Stimulated activated CD4-positive, alpha-beta T cell treated with anti-CD3 and anti-CD28 coated beads, Interleukin-4, amount 100 ng/mL, for 48 hours (primary cell): ENCODE data around the gene OSBP2.

Experiments used
- DNase-seq, 2 donors: peaks; one replicate each; pipeline ENCODE4 v3.0.0-alpha.2; 2020; ENCODE audit warnings: low read depth in 2 of 2

Gene OSBP2

GRCh38 chr22:30902496-30903357 lies 208.1 kb downstream of the OSBP2 start:
- DNase-seq = no peak

- no peak for DNase-seq
Measured at GRCh38 chr22:30903876-30904460, 209.3 kb downstream of the OSBP2 start.

DNA sequence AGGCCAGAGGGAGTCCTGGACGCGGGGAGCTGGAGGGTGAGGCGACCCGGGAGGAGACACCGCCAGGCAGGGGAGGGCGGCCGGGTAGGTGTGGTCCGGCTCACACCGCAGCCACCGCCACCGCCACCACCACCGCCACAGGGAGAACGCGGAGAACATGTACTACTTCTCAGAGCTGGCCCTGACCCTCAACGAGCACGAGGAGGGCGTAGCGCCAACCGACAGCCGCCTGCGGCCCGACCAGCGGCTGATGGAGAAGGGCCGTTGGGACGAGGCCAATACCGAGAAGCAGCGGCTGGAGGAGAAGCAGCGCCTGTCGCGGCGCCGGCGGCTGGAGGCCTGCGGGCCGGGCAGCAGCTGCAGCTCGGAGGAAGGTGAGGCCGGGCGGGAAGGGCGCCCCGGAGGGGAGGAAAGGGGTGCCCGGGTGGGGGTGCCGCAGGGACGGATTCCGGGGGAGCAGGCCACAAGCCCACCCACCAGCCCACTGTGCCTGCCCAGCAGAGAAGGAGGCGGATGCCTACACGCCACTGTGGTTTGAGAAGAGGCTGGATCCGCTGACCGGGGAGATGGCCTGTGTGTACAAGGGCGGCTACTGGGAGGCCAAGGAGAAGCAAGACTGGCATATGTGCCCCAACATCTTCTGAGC lies 211.1 kb downstream of the OSBP2 start:
- no peak for DNase-seq

DNA sequence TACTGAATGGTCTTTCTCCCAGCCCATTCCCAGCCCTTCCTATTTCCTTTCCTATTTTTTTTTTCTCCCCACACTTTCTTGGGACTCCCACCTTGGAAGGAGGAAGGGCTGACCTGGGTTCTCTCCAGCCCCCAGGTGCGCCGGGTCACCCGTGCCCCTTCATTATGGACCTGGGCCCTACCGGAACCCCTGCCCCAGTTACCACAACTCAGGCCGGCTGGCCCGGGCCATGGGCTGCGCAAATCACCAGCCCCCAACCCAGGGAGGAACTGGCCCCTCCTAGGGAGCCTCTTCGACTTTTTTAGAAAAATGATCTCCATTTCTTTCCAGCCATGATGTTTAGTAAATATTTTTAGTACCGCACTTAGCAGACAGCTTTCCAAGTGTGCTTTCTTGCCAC lies 211.7 kb downstream of the OSBP2 start:
- no peak for DNase-seq

DNA sequence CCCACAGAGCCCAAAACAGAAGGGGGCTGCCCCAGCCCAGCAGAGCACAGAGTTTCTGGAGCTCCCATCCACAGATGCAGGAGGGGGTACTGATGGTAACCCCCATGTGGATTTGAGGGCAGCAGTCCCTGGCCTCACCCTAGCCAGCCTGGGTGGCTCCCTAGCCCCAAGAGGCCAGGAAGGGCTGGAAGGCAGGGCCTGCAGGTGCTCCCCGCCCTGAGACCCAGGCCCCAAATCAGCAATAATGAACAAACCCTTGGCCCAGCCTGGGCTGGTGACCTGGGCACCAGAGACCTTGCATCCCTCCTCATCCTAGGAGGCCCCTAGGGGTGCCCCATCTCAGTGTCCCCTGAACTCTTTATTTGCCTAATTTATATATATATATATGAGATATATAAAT lies 212.3 kb downstream of the OSBP2 start:
- DNase-seq = no peak

GRCh38 chr22:30908051-30908461 lies 213.4 kb downstream of the OSBP2 start:
- no peak for DNase-seq

DNA sequence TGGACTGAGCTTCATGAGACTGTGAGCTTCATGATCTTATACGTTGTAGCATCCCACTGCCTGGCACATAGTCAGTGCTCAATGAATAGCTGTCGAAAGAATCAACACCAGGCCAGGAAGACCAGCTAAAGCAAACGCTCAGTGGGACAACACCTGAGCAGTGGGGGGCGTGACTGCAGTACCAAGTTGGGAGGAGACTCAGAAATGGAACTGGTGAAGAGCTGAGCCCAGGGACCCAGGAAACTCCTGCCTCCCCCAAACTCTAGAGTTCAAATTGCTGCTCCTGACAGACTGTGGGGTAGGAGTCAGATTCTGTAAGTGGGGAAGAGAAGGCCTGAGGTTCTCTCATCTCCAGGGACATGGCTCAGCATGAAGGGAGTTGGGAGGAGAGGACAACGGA lies 214.6 kb downstream of the OSBP2 start:
- no peak for DNase-seq

DNA sequence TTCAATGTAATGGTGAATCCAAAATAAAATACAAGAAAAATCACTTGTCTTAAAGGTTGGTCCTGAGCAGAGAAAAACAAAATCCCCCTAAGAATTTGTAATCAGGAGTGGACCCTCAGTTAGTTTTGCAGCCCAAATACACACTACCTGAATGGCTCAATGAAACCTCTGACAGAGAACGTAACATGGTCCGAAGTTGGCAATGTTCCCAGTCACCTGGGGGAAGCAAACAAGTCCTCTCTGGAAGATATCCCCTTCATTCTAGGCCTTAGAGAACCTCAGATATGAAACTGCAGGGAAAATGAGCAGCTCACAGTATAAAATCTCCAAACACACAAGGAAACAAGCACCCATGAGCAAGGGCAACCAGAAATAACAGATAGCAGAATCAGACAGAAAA lies 215.7 kb downstream of the OSBP2 start:
- no peak for DNase-seq

DNA sequence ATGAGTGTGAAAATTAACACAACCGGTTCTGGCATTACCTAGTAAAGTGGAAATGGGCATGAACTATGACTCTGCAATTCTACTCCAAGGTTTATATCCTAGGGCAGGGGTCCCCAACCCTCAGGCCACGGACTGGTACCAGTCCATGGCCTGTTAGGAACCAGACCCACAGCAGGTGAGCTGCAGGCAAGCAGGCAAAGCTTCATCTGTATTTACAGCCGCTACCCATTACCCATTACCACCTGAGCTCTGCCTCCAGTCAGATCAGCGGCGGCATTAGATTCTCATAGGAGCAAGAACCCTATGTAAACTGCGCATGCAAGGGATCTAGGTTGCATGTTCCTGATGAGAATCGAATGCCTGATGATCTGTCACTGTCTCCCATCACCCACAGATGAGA lies 224.1 kb downstream of the OSBP2 start:
- DNase-seq = no peak

DNA sequence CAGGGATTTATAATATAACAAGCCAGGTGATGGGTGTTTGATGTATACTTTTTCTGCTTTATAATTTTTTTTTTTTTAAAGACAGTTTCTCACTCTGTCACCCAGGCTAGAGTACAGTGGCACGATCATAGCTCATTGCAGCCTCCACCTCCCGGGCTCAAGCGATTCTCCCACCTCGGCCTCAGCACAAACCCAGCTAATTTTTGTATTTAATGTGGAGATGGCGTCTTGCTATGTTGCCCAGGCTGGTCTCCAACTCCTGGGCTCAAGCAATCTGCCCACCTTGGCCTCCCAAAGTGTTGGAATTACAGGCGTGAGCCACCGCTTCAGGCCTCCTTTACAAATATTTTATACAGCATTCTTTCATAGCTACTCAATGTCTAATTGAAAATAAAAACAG lies 225.3 kb downstream of the OSBP2 start:
- no peak for DNase-seq

DNA sequence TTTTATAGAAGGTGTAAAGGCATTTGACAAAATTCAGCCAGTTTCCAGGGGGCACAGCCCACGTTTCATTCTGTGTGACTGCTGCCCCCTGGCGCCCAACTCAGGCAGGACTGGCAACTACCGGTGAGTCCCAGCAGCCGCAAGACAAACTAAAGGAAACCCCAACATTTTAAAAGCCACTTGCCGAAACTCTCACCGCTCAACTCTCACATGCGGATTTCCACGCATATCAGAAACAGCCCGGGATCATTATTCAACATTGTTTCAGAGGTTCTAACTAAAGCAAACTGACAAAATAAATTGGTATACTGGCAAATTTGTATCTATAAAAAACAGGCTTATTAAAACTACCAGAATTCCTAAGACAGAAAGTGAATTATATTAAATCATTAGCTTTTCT lies 225.7 kb downstream of the OSBP2 start:
- DNase-seq = peak; percentile 76 to 86

GRCh38 chr22:30921108-30921507 lies 226.4 kb downstream of the OSBP2 start:
- DNase-seq = no peak

GRCh38 chr22:30922151-30922611 lies 227.5 kb downstream of the OSBP2 start:
- peak; percentile 59 to 74 for DNase-seq

DNA sequence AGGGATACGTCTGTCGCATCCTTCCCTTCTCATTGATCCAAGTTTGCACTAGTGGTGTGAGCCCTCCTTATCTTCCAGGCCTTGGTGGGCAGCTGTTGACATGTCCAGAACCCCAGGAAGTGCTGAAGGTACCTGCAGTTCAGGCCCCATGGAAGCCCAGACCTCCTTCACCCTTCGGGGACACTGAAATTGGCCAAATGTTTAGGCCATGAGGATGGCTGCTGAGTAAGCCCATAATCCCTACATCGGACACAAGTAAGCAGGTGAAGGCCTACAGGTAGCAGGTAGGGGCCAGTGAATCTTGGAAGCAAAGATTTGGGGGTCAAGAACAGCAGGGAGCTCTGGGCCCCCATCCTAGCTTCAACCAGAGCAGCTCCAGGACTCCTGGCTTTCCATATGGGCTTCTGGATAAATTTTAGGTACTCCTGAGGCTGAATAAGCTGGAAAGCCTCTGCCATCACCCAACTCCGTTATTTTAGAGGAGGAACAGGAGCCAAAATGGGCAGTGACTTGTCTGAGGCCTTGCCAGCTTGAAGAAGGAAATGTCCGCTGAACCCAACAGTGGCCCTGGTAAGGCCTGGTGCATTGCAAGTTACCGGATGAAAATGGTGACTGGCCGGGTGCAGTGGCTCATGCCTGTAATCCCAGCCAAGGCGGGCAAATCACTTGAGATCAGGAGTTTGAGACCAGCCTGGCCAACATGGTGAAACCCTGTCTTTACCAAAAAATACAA lies 228.7 kb downstream of the OSBP2 start:
- no peak for DNase-seq

- no peak for DNase-seq
Measured at GRCh38 chr22:30925667-30926066, 231.0 kb downstream of the OSBP2 start.

DNA sequence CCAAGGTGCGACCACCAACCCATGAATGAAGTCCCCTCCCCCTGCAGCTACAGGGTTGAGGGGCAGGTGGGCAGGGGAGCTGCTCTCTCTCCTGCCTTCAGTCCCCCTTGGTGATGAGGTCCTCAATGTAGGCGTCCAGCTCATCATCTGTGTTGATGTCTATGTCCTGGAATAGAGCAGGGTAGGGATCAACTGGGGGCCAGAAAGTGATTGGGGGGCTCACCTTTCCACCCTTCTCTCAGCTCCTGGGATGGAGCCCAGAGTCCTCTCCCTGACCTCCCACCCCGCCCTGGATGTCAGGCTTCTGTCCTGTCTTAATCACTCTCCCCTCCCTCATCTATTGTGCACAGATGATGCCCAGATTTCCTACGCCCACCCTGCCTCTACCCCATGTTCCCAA lies 232.0 kb downstream of the OSBP2 start:
- DNase-seq = no peak

GRCh38 chr22:30927806-30928205 lies 233.1 kb downstream of the OSBP2 start:
- DNase-seq = no peak

GRCh38 chr22:30928401-30928800 lies 233.7 kb downstream of the OSBP2 start:
- no peak for DNase-seq

- DNase-seq = no peak
Measured at GRCh38 chr22:30930228-30930627, 235.6 kb downstream of the OSBP2 start.

DNA sequence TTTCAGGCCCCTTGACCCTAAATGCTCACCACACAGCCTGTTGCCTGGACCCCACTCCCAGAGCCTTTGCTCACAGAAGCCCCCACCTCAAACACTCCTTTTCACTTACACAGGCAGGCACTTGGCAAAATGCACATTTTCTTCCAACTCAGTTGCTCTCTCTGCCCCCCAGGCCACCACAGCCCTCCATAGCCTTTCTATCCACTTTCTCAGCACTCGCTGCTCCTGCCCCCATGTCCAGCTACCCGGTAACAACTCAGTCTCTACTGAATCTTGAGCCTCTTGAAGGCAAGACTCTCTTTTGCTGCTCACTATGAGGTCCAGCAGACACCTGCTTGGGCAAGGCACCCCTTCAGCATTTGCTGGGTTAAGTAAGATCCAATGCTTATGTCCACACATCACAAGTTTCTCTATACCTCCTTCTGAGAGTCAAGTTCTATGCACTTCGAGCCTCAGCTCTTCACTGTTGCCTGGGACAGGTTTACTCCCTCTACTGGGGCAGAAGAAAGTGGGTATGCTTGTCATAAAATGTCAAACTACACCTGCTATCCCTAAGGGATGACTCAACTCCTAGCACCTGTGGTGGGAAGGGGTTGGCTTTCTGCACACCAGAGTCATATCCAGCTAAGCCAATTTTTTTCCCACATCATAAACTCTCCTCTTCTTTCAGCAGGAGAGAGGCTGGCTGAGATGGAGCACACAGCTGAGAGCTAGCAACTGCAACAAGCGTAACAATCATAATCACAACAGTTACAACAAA lies 237.0 kb downstream of the OSBP2 start:
- DNase-seq = no peak

DNA sequence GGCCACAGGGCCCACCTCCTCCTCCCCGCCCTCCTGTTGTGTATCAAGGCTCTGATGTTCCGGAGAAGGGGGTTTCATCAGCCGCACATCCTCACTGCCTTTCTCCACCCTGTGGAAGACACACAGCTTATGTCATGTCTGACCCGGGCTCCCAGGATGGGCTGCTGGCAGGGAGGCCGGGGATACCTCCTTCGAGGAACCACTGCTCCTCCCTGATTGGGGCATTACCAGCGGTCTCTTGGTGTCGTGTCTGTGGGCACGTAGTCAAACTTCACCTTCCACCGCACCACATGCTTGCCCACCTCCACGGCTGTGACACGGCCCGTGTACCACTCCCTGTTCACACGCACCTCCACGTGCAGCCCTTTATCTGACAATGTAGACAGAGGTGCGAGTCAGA lies 238.0 kb downstream of the OSBP2 start:
- no peak for DNase-seq
